Muscle of leg (tissue), 16 donors: Measurements from ENCODE around the gene SUPT5H. TPM values are rescaled to one million over a fixed set of nuclear protein-coding genes. Genes with fewer than 3 reads are reported as not detected.

ENCODE experiments used
- DNase-seq: peaks from one replicate; pipeline ENCODE4 v3.0.0; 2013
- H3K27ac ChIP-seq: one replicate; pipeline ENCODE4 v1.5.1; 2013; ENCODE audit warnings: mild to moderate bottlenecking, low read length, control low read depth
- H3K27me3 ChIP-seq: one replicate; pipeline ENCODE4 v1.6.1; 2013; ENCODE audit warnings: low read length; ENCODE audit not compliant: control insufficient read depth, insufficient read depth
- H3K36me3 ChIP-seq: one replicate; pipeline ENCODE4 v1.6.1; 2013; ENCODE audit warnings: low read length; ENCODE audit not compliant: control insufficient read depth, insufficient read depth
- H3K4me1 ChIP-seq: one replicate; pipeline ENCODE4 v1.6.1; 2013; ENCODE audit warnings: low read length; ENCODE audit not compliant: control insufficient read depth, insufficient read depth
- H3K4me3 ChIP-seq: one replicate; pipeline ENCODE4 v1.5.1; 2013; ENCODE audit warnings: low read length, control low read depth
- H3K9me3 ChIP-seq: replicated peaks from 2 replicates; pipeline ENCODE4 v1.6.1; 2013; ENCODE audit warnings: low read depth, low read length; ENCODE audit not compliant: control insufficient read depth
- WGBS: methylation state at CpG from one replicate; pipeline ENCODE4 v1.1.5; 2013; ENCODE audit warnings: missing lambda C conversion rate; ENCODE audit not compliant: insufficient coverage; 5-methylcytosine and 5-hydroxymethylcytosine counted together
- long read RNA-seq, 11 donors: transcript quantifications; one replicate each; lab custom pipeline, GENCODE V29; 2026
- polyA plus RNA-seq, 8 donors: library from polyadenylated mRNA; unstranded; fragments of 120-200 nt; gene quantifications; one replicate each; pipeline versions ENCODE4 v1.2.1 to v1.2.3, GENCODE V29; 2013; ENCODE audit warnings: inconsistent platforms in 1 of 8, low replicate concordance in 1 of 8; ENCODE audit not compliant: insufficient read length in 8 of 8, insufficient read depth in 1 of 8
- total RNA-seq: library from RNA; stranded (reverse); fragments of 120-200 nt; gene quantifications from one replicate; pipeline ENCODE4 v1.2.4, GENCODE V29; 2013

SUPT5H gene
- total RNA-seq, result 50.0 TPM
- 100 to 1,000 TPM in 3 of 8 donors, 10 to 100 TPM in 5; 80.4 to 108 (median 99.7) TPM for polyA plus RNA-seq
- long read RNA-seq, donor 1, partial matches to known transcripts, result 0 of 2 reads
- long read RNA-seq, donor 1, other reads (novel, unspliced or antisense), result 0 of 2 reads
- long read RNA-seq, donor 2, result 0 reads
- long read RNA-seq, donor 3, partial matches to known transcripts, result 0 of 3 reads
- long read RNA-seq, donor 3, other reads (novel, unspliced or antisense), result 0 of 3 reads
- long read RNA-seq, donor 4, partial matches to known transcripts, result 0 of 2 reads
- long read RNA-seq, donor 4, other reads (novel, unspliced or antisense), result 0 of 2 reads
- long read RNA-seq, donor 5, partial matches to known transcripts, result 0 of 10 reads
- long read RNA-seq, donor 5, other reads (novel, unspliced or antisense), result 8 of 10 reads
- long read RNA-seq, donor 6, partial matches to known transcripts, result 0 of 3 reads
- long read RNA-seq, donor 6, other reads (novel, unspliced or antisense), result 0 of 3 reads
- long read RNA-seq, donor 7, partial matches to known transcripts, result 0 of 2 reads
- long read RNA-seq, donor 7, other reads (novel, unspliced or antisense), result 0 of 2 reads
- long read RNA-seq, donor 8, result 0 reads
- long read RNA-seq, donor 9, partial matches to known transcripts, result 0 of 3 reads
- long read RNA-seq, donor 9, other reads (novel, unspliced or antisense), result 0 of 3 reads
- long read RNA-seq, donor 10, partial matches to known transcripts, result 0 of 3 reads
- long read RNA-seq, donor 10, other reads (novel, unspliced or antisense), result 0 of 3 reads
- long read RNA-seq, donor 11, partial matches to known transcripts, result 0 of 7 reads
- long read RNA-seq, donor 11, other reads (novel, unspliced or antisense), result 0 of 7 reads

DNA sequence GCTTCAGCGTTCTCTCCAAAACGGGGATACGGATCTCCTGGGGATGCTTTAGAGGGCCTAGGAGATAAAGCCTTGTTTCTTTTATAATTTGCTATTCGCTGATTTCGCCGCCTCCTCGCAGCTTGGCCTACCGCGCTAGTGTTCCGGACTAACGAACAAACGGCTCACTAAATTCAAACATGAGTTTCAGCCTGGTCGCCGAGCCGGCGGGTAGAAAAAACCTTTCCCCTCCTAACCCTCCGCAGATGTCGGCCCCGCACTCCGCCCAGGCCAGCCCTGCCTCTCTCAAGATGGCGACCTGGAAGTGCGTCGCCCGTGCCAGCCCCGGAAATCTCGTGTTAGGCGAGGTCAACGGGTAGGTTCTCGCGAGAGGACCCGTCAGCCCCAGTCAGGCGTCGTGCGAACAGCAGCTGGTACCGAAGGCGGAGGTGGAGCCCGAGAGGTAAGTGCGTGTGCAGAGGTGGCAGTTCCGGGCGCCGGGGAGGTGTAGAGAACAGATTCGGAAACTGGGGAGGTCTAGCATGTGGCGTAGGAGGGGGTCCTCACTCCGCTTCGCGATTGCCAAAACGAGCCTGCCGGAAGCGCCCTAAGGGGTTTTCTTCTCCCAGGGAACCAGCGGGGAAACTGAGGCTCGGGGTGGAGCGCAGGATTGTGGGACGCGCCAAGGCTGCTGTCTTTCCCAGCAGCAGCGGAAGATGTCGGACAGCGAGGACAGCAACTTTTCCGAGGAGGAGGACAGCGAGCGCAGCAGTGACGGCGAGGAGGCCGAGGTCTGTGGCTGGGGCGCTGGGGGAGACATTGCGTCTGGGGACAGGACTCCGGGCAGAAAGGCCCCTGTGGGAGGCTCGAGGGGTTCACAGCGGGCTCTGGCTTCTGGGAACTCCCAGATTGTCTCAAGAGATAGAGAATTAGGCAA lies at the start of gene SUPT5H:
SUPT5H (plus strand) TSS at position 387 of the 916 bp plus-strand sequence; CDS start at position 696, 309 bp downstream.
- DNase-seq, result peak; percentile 98
- Histone ChIP-seq H3K36me3 (peaks cover 22% of the 10 kb centered on the region), H3K4me1 (peaks cover 16% of the 10 kb centered on the region), H3K9me3 (no peaks in the 10 kb centered on the region), H3K27me3 (no peaks in the 10 kb centered on the region), H3K27ac (peak within 1 kb of the TSS; percentile 97), H3K4me3 (peak within 1 kb of the TSS; percentile 98)
- WGBS, result 0% methylated on average over 65 of the region's 68 CpGs

DNA sequence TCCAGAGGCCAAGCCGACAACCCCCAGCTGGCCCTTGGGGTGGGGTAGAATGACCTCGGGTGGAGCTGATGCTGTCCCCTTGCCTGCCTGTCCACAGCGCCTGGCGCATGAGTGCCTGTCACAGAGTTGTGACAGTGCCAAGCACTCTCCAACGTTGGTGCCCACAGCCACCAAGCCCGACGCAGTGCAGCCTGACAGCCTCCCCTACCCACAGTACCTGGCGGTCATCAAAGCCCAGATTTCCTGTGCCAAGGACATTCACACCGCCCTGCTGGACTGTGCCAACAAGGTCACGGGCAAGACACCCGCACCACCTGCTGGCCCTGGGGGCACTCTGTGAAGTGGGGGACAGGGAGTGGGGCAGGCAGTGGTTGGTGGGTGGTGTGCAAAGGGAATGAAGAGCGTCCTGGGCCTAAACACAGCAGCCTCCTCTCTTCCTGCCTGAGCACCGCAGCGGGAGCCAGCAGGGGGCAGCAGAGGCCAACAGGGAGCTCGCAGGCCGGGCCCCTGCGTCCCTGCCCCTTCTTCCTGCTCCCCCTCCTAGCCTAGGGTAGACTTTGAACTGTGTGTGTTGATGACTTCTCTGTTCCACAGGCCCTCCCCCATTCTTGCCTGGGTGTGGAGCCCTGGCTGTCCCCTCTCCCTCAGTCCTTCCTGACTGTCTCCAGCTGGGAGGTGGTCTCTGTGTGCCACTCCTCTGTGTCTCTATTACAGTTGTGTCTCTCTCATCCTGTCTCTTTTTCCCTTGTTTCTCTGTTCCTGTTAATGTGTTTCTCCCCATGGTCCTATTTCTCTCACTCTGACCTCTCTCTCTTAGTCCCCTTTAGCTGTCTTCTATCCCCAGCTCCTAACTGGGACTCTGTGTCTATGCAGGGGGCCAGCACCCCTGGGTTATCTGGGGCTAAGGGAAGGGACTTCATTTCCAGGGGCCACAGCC lies 47.8 kb upstream of the SUPT5H start:
- Histone ChIP-seq H3K36me3 (peaks cover 23% of the 10 kb centered on the region), H3K4me3 (no peak overlapping the region), H3K27me3 (no peaks in the 10 kb centered on the region), H3K4me1 (peaks cover 22% of the 10 kb centered on the region), H3K9me3 (no peaks in the 10 kb centered on the region), H3K27ac (peak overlapping the region; percentile 77)
- DNase-seq, result peak; percentile 91
- WGBS, result 55% methylated on average over 11 of the region's 17 CpGs

DNA sequence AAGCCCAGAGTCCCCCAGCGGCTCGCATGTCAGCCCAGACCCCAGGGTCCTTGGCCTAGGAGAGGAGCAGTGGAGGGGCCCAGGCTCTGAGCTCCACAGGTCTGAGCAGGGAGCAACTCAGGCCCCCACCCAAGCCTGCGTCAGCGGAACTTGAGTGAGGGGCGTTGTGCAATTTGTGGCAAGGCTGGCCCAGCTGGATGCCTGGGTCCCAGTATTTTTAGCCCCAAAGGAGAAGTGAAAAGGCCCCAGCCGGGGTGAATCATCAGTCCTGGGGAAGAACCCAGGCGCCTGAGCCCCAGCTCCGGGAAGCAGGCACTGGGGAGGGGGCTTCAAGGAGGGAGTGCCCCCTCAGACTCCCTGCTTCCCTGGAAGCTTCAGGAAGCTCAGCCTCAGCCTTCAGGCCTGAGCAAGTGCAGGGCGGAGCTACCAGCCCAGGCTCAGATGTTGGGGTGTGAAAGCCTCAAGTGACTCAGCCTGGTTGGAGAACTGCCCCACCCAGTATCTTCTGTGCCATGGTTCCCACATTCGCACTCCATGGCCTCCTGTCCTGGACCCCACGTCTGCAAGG lies 47.0 kb upstream of the SUPT5H start:
- WGBS, result 83% methylated on average over 10 of the region's 11 CpGs
- DNase-seq, result peak; percentile 79
- no peaks in the 10 kb centered on the region for H3K9me3 ChIP-seq
- H3K4me3 ChIP-seq, result no peak overlapping the region
- no peaks in the 10 kb centered on the region for H3K27me3 ChIP-seq
- H3K27ac ChIP-seq, result peak overlapping the region; percentile 77
- H3K4me1 ChIP-seq, result peaks cover 30% of the 10 kb centered on the region
- H3K36me3 ChIP-seq, result peaks cover 21% of the 10 kb centered on the region

DNA sequence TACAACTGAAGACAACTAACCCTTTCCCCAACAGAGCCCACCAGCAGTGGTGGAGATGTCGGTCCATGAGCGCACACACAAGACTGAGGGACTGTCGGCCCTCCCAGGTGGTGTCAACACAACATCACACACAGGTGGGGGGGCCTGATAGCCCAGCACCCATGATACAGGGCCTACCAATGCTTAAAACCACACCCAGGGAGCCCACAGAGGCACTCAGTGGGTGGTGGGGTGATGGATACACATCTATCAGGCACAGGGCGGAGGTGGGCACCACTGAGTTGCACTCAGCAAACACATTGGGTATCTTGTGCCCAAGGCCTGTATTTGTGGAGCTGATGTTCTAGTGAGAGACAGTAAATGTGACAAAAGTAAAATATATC lies 45.7 kb upstream of the SUPT5H start:
- H3K4me1 ChIP-seq, result peaks cover 38% of the 10 kb centered on the region

DNA sequence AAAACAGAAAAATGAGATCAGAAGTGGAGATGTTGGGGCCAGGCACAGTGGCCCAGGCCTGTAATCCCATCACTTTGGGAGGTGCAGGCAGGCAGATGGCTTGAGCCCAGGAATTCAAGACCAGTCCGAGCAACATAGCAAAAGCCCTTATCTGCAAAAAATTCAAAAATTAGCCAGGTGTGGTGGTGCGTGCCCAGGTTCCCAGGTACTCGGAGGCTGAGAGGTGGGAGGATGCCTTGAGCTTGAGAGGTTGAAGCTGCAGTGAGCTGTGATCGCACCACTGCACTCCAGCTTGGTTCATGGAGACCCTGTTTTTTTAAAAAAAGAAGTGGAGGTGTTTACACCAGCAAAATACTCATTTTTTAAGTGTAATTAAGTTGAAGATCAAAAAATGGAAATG lies 45.3 kb upstream of the SUPT5H start:
- H3K27ac ChIP-seq, result no peak overlapping the region
- no peak overlapping the region for H3K4me3 ChIP-seq
- no peak for DNase-seq
- WGBS, result 100% methylated on average over 1 of the region's 4 CpGs
- H3K9me3 ChIP-seq, result no peaks in the 10 kb centered on the region
- peaks cover 9% of the 10 kb centered on the region for H3K36me3 ChIP-seq
- H3K27me3 ChIP-seq, result no peaks in the 10 kb centered on the region
- H3K4me1 ChIP-seq, result peaks cover 38% of the 10 kb centered on the region

More for the DNA sequence above, 45.7 kb upstream of the SUPT5H start:
- WGBS, result 86% methylated on average over 3 of the region's 4 CpGs
- Histone ChIP-seq H3K27me3 (no peaks in the 10 kb centered on the region), H3K36me3 (peaks cover 12% of the 10 kb centered on the region), H3K9me3 (no peaks in the 10 kb centered on the region), H3K27ac (no peak overlapping the region), H3K4me3 (no peak overlapping the region)
- no peak for DNase-seq

DNA sequence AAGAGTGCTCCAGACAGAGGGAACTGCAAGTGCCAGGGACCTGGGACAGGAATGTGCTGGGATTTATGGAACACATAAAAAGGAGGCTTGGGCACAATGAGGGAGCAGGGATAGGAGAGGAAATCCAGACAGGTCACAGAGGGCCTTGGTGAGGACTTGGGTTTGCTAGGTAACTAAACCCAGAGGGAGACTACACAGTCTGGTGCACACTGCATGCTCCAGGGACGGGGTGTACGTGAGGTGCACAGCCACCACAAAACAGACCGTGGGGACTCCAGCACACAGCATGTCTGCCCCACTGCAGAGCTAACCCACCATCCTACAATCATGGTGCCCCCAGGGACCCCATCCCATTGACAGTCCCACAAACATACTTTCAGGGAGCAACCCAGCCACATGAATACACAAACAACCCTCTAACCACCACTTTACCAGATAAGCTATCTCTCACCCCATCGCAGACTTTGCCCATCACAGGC lies 44.3 kb upstream of the SUPT5H start:
- Histone ChIP-seq H3K4me1 (peaks cover 45% of the 10 kb centered on the region), H3K27me3 (no peaks in the 10 kb centered on the region), H3K9me3 (no peaks in the 10 kb centered on the region), H3K27ac (peak overlapping the region; percentile 100), H3K36me3 (peaks cover 5% of the 10 kb centered on the region), H3K4me3 (no peak overlapping the region)
- WGBS, result 78% methylated on average over 4 of the region's 4 CpGs
- DNase-seq, result no peak

DNA sequence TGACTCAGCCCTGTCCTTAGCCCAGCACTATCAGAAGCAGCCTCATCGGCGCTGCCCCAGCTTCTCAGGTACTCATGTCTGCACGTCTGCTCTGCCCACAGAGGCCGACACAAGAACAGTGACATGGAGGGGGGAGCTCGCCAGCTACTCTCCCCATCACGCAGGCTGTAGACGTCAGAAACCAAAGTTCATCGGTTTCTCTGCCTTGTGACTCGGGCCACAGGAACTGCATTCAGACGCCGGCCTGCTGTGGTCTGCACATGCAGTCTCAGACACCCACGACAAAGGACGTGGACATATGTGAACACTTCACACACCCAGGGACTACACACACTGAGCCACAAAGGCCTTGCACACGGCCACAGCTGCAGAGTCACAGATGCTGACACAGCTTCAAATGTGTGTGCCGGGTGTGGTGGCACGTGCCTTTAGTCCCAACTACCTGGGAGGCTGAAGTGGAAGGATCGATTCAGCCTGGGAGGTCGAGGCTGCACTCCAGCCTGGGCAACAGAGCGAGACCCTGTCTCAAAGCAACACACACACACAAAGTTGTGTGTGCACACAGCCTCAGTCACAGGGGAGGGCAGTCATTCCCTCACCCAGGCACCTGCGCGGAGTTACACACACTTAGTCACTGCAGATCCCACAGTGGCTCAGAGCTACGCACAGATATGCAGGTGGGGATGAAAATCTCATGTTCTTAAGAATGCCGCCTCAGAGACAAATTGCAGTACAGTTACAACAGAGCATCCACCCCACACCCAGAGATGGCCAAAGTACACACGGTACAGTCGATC lies 43.6 kb upstream of the SUPT5H start:
- Histone ChIP-seq H3K4me3 (peak overlapping the region; percentile 58), H3K4me1 (peaks cover 48% of the 10 kb centered on the region), H3K27me3 (no peaks in the 10 kb centered on the region), H3K36me3 (peaks cover 5% of the 10 kb centered on the region), H3K9me3 (no peaks in the 10 kb centered on the region), H3K27ac (peak overlapping the region; percentile 100)
- WGBS, result 39% methylated on average over 20 of the region's 25 CpGs
- DNase-seq, result peak; percentile 62
